GM18498 (cell line): Measurements from ENCODE around the gene FXYD6.

Experiments
- ATAC-seq: cut with Tn5 transposase; IDR thresholded peaks from one replicate; pipeline ENCODE4 v1.9.1; 2021; ENCODE audit warnings: mild to moderate bottlenecking, moderate library complexity; ENCODE audit not compliant: unreplicated experiment

FXYD6 gene

DNA sequence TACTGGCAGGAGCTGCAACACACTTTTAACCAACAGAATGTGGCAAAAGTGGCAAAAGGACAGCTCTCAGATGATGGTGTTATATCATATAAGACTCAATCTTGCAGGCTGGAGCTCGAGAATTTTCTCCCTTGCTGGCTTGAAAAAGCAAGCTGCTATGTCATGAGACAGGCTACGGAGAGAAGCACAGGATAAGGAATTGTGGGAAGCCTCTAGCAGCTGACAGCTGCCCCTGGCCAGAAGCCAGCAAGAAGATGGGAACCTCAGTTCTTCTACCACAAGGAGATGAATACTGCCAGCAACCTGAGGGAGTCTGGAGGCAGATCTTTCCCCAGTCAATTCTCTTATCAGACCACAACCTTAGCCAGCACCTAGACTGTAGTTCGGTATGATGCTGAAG, 24.6 kb downstream of the FXYD6 start:
- ATAC-seq: no peak

DNA sequence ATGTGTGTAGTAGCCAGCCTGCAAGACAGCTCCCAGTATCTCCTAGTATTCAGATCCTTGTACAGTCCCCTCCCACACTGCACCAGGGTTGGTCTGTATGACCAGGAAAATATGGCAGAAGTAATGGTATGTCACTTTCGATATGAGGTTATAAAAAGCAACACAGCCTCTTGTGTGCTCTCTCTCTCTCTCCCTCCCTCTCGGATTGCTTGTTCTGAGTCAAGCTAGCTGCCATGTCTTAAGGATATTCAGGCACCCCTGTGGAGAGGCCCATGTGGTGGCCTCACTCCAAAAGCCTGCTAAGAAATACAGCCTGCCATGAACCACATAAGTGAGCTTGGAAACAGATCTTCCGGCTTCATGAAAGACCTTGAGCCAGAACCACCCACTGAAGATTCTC, 25.4 kb downstream of the FXYD6 start:
- ATAC-seq: no peak

DNA sequence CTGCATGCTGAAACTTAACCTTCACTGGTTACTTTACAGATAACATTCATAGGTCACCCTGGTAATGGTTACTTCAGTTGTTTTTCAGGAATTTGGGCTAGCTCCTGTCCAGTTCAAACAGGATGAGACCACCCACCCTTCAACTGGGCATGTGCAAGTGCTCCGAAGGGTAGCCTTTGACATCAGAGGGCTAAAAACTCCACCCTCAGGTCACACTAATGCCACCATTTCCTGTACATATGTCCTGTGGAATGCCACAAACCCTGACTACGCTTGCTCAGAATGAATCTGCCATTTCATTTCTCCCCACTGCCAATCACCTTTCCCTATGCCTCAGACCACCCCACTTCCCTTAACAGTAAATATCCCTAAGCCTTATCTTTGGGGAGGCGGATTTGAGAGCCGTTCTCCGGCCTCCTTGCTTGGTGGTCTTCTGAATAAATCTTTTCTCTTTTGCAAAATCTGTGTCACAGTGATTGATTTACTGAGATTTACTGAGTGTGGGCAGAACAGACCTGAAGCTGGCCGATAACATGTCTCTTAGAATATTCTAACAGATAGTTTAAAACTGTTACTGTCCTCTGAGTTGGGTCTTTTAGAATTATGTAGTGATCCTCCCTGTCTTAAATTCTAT, 26.6 kb downstream of the FXYD6 start:
- ATAC-seq: no peak

DNA sequence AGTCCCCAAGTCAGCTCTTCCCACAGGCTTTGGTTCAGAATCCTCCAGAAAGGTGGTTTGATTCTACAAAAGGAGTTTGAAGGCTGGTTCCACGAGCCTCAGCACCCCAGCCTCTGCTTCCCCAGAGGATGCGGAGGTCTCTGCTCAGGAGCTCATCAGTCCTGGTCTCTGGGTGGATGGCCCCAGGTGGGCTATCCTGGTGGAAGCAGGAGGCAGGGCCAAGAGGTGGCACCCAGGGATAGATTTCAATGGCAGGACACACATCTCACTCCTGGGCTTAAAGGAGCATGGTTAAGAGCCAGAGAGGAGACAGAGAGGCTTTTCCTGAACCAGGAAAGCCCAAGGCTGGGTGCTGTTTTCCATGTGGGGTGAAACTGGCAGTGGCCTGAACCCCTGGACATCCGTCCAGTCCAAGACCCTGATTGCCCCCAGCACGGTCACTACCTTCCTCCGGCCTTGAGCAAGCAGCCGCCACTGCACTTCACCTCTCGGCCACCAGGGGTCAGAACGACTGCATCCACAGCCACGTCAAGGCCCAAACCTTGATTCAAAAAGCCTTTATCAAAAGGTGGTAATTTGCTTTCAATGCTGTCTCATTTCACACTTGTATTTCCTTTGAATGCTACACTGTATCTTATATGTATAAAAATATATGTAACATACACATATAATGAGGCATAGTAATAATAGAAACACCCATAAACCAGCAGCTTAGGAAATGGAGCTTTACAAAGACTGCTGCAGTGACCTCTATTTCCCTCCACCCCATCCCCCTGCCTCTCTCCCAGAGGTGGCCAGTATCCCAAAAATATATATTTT, 32.6 kb downstream of the FXYD6 start:
- no peak for ATAC-seq

DNA sequence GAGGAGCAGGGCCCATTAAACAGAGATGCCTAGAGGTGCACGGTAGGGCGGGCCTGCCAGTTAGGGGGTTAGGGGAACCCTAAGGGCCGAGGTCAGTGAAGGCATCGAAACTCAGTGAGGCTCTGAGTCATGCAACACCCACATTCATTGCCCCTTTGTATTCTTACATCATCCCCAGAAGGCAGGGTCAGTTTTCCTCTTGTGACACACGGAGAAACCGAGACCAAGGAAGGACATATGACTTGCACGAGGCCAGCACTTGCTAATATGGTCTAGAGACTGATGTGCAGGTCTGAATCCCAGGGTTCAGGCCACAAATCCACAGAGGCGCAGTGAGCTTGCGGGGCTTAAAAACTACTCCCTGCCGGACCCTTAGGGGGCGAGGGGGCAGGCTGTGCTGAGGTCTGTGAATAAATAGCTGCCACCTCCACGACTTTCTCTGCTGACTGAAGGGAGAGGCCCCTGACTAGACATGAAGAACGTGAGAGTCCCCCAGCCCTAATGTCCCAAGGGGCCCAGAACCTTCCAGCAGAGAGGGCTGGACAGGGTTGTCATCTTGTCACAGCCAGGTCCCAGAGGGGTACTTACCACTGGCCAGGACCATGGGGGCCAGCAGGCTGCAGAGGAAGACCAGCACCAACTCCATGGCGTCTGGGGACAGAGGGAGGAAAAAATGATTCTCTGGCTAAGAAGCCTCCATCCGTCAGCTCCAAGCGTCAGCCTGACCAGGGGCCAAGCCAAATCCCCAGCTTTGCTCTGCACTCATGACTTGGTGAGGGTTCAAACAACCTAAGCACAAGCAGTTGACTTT, 34.1 kb downstream of the FXYD6 start:
- ATAC-seq: no peak

DNA sequence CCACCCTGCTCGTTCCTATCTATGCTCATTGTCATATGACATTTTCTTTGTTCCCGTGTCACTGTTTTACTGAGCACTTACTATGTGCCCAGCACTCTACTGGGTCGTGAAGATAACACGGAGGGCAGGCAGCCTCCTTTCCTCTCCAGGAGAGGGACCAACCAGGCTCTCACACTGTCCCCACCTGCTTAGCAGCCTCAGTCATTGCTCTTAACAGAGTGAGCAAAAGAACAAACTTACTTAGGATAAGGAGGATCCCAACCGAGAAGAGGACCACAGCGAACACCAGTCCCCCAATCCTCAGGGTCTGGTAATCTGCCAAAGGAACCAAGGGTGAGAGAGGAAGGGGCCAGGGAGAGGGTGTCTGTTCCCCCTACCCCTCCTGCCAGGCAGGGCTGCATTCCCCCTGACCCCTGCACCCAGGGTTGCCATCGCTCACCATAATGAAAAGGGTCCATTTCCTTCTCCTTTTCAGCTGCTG, 34.9 kb downstream of the FXYD6 start:
- ATAC-seq: no peak

DNA sequence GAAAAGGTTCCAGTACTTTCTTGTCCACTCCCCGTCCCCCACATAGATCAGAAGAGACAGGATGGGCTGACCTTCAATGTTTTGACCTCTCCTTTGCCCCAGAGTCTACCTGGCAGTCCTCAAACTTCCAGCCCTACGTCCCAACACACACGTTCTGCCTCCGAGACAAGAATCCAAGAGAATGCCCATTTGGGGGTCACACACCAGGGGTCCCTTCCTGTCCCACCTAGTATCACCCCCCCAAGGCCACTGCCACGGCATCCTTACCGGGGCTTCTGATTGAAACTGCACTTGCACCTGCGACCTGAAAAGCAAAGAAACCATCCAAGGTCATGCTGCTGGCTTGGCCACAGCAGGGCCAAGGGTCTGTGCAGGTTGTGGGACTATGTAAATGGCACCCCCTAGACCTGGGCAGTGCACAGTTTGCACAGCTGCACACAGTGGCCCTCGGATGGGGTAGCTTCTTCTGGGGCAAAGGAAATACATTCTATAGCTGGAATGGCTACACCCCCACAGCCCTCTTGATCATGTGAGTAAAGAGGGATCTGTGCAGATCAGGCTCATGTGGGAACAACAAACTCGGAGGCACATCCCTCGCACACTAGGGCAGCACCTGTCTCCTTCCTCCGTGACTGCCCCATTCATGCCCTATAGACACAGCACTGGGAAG, 35.4 kb downstream of the FXYD6 start:
- ATAC-seq: no peak

DNA sequence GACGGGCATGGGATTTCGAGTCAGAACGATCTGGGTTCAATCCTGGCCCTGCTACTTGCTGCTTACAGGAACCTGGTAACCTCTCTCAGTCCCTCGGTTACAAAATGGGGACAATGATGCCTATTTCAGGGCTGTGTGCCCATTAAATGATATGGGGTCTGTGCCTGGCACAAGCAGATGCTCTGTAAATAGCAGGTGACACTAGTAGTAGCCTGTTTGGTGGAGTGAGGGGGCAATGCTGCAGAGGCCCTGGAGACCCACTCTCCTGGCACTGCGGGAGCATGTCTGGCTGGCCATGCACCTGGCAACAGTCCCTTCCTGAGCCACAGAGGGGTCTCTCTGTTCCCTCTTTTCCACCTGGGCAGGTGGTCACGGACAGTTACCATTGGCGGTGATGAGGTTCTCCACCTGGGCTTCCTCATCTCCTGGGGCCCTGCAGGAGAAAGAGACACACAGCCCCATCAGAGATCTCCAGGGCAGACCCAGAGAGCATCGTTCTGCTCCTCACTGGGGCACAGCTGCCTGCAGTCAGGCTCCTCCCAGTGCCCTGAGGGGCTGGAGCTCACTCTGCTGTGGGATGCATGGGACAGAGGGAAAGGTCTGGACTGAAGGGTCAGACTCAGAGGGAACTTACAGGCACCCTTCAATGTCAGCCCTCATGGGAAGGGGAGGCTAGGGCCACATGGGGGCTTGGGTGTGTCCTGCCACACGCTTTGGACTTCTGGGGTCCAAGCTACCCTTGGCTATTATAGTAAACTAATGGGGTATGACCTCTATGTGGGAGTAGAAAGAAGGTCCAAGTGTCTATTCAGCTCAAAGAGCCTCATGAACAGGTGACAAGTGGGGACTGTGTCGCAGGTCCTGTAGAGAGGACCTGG, 36.3 kb downstream of the FXYD6 start:
- ATAC-seq: no peak

DNA sequence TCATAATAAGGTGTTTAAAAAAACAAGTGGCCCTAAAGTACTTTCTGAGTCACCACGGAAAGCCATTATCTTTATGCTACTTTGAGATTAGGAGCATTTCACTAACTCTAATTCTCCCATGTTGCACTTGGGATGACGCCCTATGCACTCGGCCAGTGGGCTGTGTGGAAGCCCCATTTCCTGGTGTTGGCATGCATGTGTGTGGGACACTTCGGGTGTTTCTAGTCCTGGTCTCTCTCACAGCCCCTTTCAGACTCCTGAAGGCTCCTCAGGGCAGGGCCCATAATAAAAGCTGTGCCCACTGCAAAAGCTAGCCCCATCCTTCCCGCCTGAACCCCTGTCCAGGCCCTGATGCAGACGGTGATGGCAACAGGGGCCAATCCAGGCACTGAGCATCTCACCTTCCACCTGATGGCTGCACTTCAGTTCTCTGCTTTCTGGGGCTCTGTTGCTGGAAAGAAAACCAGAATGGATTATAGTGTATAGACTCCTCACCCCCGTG, 37.0 kb downstream of the FXYD6 start:
- no peak for ATAC-seq

DNA sequence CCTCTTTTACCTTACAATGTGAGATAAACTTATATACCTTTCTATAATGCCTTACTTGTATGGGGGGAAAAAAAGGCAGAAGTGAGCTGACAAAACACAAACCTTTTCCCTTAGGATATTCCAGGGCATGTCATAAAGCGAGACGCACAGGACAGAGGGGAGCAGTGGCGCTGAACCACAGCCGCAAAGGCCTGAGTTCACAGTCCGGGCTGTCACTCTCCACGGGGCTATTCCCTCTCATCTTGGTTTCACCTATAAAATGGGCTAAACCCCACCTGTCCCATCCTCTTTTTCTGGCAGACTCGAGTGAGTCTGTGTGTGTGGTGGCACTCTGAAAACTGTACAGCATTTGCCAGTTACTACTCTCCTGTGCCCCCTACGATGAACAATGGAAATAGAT, 37.6 kb downstream of the FXYD6 start:
- no peak for ATAC-seq

DNA sequence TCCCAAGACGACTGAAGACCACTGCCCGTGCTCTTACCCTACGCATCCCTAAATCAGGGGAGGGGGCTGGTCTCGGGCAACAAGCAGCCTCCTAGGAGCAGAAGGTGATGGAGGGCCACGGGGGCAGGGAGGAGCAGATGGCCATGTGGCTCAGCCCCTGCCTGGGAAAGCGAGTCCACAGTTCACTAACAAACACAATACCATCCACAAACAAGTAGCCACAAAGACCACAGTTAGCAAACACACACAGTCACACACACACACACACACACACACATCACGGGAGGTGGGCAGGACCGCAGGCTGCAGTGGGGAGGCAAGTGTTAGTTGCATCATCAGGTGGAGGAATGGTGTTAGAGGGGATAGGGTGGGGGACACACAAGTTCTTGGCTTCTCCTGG, 38.7 kb downstream of the FXYD6 start:
- ATAC-seq: no peak

DNA sequence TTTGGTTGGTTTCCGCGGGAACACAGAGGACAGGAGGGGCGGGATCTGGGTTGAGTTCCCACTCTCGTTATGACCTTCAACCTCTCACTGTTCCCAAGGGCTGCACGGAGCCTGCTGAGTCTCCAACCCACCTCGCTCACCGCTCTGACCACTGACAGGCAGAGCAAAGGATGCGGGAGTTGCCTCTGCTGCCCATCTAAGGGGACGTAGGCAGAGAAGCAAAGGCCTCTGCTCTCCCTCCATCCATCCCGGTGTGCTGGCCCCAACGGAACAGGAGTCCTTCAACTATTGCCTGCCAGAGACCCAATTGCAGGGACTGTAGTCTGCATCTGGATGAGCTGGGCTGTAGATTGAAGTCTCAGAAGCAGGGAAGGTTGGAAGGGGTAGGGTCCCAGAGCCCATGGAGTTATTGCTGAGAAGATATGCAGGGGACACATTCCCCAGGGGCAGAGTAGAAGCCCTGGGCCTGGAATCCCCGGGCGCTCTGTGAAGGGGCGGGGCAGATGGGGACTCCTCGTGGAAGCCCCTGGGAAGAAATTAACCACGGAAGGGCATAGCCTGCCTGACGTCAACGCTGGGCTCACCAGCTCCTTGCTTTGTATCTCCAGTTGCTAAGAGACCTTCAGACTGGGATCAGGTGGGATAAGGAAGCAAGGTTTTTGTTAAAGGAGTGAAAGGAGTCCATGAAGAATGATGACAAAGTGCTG, 39.2 kb downstream of the FXYD6 start:
- ATAC-seq: no peak

DNA sequence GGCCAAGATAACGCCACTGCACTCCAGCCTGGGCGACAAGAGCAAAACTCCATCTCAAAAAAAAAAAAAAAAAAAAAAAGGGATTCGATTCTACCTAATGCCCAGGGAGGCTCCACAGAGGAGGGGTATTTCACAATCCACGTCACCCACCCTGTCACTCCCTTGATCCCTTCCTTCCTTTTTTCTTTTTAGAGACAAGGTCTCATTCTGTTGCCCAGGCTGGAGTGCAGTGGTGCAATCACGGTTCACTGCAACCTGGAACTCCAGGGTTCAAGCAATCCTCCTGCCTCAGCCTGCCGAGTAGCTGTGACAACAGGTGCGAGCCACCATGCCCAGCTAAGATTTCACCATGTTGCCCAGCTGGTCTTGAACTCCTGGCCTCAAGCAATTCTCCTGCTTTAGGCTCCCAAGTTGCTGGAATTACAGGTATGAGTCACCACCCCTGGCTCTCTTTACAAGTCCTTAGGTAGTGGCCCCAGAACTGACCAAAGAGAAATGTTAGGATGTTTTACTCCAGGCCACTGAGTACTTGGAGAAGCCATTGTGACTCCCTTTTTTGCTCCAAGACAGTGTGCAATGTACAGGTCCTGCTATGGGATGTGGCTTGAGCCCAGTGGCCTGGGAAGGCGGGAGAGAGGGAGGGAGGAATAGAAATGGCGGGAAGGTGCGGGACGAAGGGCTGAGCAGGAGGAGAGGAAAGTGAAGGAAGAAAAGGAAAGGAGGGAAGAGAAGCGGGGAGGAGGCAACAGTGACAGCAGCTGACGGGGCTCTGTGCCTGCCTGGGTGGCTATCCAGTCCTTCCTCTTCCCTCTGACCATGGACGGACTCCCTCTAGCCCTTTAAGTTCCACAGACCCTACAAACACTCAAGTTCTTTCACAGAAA, 40.1 kb downstream of the FXYD6 start:
- no peak for ATAC-seq

DNA sequence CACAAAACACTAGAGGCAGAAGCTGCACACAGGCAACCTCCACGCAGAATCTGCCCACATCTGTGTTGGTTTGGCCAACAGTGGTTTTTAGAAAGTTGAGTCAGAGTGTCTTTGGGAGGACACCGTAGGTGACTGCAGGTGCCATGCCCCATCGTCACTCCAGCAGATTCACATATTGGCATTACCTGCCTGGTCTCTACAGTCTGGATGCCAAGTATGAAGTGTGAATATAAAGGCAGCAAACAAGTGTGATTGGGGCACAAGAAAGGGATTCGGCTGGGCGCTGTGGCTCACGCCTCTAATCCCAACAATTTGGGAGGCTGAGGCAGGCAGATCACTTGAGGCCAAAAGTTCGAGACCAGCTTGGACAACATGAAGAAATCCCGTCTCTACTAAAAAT, 40.9 kb downstream of the FXYD6 start:
- ATAC-seq: no peak

DNA sequence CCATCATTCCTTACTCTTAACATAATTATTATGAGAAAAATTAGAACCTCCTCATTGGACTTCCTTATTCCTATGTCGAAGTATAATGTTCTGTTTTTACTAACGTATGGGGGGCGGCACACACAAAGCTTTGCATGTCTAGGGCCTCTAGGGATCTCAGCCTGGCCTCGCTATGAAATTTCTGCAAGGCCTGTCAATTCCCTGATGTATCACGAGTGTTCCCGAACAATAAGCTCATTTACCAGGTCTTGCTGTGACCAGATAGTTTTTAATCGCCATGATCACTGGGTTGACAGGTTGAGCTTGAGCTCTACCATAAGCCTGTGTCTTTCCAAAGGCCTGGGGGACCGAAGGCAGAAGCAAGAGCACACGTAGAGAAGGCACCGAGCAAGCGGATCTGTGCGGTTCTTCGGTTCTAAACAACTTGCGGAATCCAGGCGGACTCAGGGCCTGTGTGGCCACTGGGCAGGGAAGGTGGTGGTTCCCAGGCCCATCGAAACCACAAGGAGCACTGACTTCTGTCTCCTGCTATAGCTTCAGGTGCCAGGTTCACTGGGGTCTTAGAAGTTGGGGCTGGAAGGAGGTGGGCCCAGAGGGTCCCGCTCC, 41.5 kb downstream of the FXYD6 start:
- ATAC-seq: no peak

DNA sequence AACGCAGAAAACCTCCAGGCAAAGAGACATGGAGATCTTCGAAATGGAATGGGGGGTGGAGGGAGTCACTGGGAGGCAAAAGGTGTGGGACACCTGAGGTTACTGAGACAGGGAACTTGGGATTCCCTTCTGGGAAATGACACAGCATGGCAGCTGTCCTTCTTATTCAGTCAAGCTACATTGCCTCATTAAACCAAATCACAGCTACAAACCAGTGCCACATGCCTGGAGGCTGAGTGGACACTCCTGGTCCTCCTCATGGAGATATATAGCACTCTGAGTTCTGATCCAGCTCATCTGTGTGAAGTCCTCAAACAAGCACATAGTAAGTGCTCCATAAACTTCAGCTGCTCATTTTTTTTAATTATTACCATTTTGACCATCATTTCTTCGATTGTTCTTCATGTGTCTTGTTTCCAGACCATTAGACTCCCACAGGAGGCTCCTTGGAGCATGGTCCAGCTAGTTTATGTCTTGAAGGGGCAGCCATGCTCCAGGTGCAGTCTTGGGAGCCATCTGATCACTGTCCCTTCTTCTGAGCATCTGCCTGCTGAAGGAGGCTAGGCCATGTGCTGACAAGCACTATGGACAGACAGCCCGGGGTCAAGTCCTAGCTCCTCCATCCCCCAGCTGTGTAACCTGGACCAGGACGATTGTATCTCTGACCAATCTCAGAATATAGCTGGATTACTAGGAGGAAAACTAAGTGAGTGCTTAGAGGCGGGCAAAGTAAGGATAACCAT, 42.2 kb downstream of the FXYD6 start:
- ATAC-seq: no peak

DNA sequence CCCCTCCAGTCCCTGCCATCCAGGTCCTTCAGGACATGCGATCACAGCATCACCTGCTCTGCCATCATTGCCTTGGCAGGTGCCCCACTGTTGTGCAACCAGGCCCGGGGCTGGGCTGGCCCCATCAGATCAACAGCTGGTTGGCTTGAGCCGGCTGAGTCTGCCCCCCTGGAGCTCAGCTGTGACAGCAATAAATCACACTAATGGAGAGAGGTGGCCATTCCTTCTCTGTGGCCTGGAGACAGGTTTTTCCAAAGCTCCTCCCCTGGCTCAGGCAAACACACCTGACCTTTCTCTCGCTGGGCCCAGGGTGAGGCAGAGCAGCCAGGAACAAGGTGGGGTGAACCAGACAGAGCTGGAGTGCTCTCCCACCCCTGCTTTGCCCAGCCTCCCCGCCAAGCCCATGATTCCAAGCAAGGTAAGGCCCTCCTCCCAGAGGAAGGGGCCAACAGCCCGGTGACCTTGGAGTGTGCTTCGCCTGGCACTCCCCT, 43.0 kb downstream of the FXYD6 start:
- ATAC-seq: no peak
